HG02840 (cell line): ENCODE data around the gene CPT1A.

Experiments used
- ATAC-seq: cut with Tn5 transposase; IDR thresholded peaks from one replicate; pipeline ENCODE4 v1.9.1; 2021; ENCODE audit warnings: mild to moderate bottlenecking, moderate library complexity, moderate number of reproducible peaks; ENCODE audit not compliant: unreplicated experiment, low FRiP score

Gene CPT1A

DNA sequence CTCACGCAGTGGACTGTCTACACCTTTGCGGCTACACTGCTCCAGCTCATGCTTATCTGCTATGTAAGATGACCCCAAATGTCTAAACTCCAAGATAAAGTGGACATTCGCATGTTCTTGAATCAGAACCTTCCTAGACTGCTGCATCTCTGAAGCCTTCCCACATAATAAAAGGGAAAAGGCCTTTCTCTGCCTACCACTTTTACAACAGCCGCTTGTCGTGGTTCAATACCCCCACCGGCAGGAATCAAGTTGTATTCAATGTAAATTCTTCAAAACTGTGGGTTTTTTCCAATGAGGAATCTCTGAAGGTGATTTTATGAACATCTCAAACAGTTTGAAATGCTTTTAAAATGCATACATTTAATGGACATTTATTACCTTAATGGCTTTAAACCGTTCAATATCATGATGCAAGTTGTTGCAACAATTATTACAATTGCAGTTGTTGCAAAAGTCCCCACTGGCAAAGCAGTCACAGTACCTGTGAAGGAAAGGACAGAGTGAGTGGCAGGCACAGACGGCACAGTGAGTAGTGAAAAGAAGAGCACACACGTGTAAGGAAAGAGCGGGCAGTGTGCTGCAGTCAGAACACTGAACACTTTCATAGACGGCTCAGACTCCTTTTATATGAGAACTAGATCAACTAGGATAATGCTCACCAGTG, 126.1 kb downstream of the CPT1A start:
- ATAC-seq = no peak

DNA sequence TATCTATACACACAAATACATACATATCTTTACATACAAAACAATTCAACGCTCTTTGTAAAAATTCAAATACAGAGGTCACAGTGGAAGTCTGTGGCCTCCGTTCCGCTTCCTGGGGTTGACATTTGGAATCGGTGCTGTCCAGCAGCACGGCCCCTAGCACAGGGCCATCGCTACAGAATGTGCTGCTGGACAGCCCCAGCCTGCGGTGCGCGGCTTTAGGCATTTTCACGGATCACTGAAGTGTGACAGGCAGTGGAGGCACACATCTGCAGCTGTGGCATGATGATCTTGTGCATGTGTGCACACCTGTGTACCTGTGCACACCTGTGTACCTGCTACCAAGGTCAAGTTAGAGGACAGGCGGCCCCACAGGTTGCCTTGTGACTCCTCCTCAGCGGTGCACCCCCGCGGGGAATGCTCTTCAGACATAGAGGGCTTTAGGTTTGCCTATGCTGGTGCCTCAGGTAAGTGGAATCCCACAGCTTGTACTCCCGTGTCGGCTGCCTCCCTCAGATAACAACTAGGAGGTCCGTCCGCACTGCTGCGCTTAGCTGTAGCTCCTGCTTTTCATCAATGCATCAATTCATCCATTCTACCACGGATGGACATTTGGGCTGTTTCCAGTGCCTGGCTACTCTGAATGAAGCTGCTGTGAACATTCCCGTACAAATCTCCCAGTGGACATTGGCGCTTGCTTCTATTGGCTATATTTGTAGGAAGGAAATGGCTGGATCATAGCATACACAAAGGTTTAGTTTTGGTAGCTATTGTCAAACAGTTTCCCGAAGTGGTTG, 127.5 kb downstream of the CPT1A start:
- no peak for ATAC-seq

DNA sequence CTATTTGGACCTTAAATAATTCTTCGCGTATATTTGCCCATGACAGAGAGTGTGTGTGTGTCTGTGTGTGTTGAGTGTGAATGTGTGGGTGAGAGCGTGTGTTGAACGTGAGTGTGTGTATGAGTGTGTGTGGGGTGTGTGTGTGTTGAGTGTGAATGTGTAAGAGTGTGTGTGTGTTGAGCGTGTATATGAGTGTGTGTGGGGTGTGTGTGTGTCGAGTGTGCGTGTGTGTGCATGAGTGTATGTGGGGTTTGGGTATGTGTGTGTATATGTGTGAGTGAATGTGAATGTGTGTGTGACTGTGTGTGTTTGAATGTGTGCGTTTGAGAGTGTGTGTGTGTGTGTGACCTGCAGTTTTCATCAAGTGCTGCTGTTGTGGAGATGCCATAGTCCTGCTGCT, 130.6 kb downstream of the CPT1A start:
- no peak for ATAC-seq

DNA sequence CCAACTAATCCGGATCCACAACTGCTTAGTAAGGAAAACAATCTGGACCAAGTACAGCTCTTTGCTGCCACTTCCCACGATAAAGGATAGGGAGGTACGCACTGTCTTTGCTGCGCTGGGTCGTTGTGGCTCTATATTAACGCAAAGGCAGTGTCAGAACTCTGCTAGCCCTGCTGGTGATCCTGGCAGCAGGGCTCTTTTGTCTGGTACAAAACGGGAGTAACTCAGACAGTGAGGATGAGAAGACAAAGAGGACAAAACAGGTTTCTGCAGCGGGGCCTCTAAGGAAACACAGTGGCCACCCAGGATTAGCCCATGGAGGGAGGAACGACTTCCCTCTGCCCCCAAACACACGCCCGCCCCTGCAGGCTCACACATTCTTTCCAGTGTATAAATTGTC, 131.3 kb downstream of the CPT1A start:
- ATAC-seq = no peak

DNA sequence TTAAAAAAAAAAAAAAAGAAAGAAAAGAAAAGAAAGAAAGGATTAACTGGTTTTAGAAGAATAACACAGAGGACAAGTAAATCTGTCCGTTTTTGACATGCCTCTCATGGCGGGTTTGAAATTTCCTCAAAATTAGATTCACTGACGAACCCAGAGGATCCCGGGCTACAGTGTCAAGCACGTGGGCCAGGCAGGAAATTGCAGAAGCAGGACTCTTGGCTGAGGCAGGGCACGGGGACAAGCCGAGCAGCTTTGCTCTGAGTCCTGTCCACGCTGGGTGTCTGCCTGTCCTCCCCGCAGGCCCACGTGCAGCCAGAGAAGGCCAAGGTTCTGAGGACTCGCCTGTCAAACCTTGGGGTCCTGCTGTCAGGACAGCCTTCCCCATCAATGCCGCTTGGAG, 132.7 kb downstream of the CPT1A start:
- no peak for ATAC-seq

DNA sequence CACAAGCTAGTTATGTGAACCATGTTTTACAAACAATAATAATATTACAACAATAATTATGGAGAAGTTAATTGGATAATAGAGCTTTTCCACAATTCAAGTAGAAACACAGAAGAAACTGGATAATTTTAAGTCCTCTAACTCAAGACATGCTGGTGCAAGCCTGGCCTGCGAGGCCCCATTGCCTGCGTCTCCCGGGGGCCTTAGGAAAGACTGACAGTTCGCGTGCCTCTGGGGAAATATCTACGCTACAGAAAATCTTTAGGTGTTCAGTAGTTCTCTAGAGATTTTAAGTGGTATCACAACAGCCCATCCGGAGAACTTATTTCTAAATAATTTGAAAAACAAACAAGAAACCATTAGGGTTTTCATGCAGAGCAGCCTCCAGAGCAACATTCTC, 134.2 kb downstream of the CPT1A start:
- ATAC-seq = no peak

DNA sequence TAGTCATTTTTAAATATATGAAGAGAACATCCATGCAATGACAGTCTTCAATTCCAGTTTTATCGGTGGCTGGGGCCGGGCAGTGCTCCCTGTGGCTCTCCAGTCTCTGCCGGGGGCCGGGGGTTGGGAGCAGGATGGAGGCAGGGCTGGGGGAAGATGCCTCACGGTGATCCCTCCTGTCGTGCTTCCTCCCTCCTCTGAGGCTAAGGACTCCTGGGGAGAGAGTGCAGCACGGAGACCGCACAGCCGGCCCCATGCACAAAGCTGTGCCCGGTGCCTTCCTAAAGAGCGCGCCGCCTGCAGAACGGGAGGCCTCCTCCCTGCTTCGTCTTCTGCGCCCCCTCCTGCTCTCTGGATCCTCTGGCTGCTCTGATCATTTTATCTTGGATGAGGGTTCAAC, 136.8 kb downstream of the CPT1A start:
- ATAC-seq = no peak
